GM18505 (cell line): ENCODE data around the gene HBM.
"Not testable (repeated sequence)": the region's sequence is repeated elsewhere in the genome, so short reads cannot be mapped to it uniquely, and the experiment has no call there.

ENCODE experiments used
- ATAC-seq: cut with Tn5 transposase; IDR thresholded peaks from one replicate; pipeline ENCODE4 v1.9.1; 2021; ENCODE audit not compliant: unreplicated experiment
- POLR2A ChIP-seq: IDR thresholded peaks from 4 replicates; pipeline ENCODE4 v1.6.1; 2011; ENCODE audit warnings: borderline replicate concordance; ENCODE audit not compliant: insufficient read depth, insufficient read length; ENCODE audit errors: extremely low read depth

Gene HBM

DNA sequence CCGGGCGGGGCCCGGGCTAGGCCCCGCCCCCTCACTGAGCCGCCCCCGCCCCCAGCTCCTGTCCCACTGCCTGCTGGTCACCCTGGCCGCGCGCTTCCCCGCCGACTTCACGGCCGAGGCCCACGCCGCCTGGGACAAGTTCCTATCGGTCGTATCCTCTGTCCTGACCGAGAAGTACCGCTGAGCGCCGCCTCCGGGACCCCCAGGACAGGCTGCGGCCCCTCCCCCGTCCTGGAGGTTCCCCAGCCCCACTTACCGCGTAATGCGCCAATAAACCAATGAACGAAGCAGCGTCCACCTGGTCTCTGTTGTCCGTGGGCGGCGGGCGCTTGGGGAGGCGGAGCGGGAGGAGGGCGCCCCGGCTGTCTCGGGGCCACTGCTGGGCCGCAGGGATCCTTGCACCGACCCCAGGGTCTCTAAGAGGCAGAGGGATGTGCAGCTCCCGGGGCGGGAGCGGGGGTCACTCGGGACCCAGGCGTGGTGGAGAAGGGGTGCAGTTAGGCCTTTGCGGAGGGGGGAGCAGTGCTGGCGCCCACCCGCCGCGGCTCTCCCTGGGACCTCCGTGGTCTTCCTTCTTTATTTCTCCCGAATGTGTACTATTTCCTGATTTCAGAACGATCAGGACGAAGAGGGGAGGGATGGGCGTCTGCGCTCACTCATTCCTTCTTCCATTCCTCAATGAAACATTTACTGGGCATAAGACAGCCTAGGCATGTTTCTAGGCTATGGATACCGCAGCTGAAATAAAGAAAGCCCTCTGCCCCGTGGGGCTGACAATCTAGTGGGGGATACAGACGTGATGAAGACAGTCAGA lies 11.4 kb upstream of the HBM start:
- no peak for TF ChIP-seq POLR2A
- no peak for ATAC-seq

GRCh38 chr16:155031-155398 lies 10.8 kb upstream of the HBM start:
- TF ChIP-seq POLR2A = no peak
- no peak for ATAC-seq

DNA sequence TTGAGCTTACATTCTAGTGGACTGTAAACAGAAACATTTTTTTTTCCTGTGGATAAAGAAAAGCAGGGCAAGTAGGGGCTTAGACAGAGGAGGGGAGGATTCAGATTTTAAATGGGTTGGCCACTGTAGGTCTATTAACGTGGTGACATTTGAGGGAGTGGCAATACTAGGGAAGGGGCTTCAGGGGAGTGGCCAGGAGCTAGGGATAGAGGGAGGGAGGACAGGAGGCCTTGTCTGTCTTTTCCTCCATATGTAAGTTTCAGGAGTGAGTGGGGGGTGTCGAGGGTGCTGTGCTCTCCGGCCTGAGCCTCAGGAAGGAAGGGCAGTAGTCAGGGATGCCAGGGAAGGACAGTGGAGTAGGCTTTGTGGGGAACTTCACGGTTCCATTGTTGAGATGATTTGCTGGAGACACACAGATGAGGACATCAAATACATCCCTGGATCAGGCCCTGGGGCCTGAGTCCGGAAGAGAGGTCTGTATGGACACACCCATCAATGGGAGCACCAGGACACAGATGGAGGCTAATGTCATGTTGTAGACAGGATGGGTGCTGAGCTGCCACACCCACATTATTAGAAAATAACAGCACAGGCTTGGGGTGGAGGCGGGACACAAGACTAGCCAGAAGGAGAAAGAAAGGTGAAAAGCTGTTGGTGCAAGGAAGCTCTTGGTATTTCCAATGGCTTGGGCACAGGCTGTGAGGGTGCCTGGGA lies 6.5 kb upstream of the HBM start:
- no peak for ATAC-seq
- no peak for TF ChIP-seq POLR2A

DNA sequence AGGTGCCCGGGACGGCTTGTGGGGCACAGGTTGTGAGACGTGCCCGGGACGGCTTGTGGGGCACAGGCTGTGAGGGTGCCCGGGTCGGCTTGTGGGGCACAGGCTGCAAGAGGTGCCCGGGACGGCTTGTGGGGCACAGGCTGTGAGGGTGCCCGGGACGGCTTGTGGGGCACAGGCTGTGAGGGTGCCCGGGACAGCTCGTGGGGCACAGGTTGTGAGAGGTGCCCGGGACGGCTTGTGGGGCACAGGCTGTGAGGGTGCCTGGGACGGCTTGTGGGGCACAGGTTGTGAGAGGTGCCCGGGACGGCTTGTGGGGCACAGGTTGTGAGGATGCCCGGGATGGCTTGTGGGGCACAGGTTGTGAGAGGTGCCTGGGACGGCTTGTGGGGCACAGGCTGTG lies 5.5 kb upstream of the HBM start:
- not testable (repeated sequence) for ATAC-seq

GRCh38 chr16:160691-161190 lies 5.0 kb upstream of the HBM start:
- ATAC-seq = no peak
- no peak for TF ChIP-seq POLR2A

- ATAC-seq = no peak
- TF ChIP-seq POLR2A = no peak
These were observed 3.3 kb upstream of the HBM start for GRCh38 chr16:162271-162991.

GRCh38 chr16:163139-163538 lies 2.6 kb upstream of the HBM start:
- not testable (repeated sequence) for ATAC-seq

- ATAC-seq = not testable (repeated sequence)
These were observed 2.1 kb upstream of the HBM start for GRCh38 chr16:163696-164095.

DNA sequence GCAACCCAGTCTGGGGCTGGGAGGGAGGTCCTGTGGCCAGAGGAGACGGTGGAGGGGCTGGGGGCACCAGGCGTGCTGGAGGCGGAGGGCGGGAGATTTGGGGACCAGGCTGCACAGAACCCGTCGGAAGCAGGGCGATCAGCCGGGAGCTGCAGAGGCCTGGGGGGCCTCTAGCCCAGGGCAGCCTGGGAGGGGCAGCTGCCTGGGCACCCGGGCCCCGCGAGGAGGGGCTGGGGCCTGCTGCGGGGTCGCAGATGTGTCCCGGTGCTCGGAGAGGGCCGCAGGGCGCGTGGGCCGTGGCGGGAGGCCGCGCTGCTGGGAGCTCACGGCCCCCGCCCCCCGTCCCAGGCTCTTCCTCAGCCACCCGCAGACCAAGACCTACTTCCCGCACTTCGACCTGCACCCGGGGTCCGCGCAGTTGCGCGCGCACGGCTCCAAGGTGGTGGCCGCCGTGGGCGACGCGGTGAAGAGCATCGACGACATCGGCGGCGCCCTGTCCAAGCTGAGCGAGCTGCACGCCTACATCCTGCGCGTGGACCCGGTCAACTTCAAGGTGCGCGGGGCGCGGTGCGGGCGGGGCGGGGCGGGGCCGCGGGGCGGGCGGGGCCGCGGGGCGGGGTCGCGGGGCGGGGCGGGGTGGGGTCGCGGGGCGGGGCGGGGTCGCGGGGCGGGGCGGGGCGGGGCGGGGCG lies 1.5 kb upstream of the HBM start:
- ATAC-seq = not testable (repeated sequence)

DNA sequence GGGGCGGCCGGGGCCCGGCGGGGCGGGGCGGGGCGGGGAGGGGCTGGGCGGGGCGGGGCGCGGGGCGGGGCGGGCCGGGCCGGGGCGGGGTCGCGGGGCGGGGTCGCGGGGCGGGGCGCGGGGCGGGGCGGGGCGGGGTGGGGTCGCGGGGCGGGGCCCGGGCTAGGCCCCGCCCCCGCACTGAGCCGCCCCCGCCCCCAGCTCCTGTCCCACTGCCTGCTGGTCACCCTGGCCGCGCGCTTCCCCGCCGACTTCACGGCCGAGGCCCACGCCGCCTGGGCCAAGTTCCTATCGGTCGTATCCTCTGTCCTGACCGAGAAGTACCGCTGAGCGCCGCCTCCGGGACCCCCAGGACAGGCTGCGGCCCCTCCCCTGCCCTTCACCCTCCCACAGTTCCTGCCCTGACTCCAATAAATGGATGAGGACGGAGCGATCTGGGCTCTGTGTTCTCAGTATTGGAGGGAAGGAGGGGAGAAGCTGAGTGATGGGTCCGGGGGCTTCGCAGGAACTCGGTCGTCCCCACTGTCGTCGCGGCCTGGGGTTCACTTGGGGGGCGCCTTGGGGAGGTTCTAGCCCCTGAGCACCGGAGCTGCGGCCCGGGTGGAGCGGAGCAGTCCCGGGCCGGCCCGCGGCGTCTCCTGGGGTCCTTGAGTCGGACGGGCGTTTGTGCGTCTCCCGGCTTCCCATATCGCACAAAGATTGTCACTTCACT lies 795 bp upstream of the HBM start:
- TF ChIP-seq POLR2A = no peak
- no peak for ATAC-seq

DNA sequence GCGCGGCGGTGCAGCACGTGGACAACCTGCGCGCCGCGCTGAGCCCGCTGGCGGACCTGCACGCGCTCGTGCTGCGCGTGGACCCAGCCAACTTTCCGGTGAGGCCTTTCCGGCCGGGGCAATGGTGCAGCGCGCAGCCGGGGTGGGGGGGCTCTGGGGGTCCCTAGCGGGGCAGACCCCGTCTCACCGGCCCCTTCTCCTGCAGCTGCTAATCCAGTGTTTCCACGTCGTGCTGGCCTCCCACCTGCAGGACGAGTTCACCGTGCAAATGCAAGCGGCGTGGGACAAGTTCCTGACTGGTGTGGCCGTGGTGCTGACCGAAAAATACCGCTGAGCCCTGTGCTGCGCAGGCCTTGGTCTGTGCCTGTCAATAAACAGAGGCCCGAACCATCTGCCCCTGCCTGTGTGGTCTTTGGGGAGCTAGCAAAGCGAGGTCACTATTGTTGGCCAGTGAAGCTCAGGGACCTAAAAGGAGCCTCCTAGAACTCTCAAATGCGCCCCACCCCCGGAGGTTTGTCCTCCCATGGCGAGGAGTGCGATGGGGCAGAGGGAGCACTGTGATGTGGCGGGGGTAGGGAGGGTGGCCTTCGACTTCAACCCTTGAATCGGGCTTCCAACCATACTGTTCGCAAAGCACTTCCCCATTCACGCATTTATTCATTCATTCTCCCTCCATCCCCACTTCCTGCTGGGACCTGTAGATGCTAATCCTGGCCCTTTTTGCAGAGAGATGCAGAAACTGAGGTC lies 770 bp downstream of the HBM start:
- TF ChIP-seq POLR2A = no peak
- ATAC-seq = no peak

GRCh38 chr16:167122-167690 lies 1.4 kb downstream of the HBM start:
- ATAC-seq = no peak
- TF ChIP-seq POLR2A = no peak

GRCh38 chr16:168424-168823 lies 2.6 kb downstream of the HBM start:
- no peak for ATAC-seq
- TF ChIP-seq POLR2A = no peak
